A673 (cell line): Measurements from ENCODE around the gene IKBKE. TPM values are rescaled to one million over a fixed set of nuclear protein-coding genes. Genes with fewer than 3 reads are reported as not detected.

ENCODE experiments used
- BruUV-seq: library from RNA; stranded (reverse); fragments of 400-500 nt; replicated peaks from 2 replicates; lab custom pipeline; 2021; lab: Mats Ljungman, UMichigan
- CTCF ChIA-PET: fragments of 300-600 bp; sonication (Branson Sonifier 250); formaldehyde crosslinking; loops from one replicate; lab custom pipeline; 2022; ENCODE audit warnings: antibody characterized with exemption; lab: Charles Lee
- POLR2A ChIA-PET: fragments of 300-600 bp; sonication (Branson Sonifier 250); formaldehyde crosslinking; loops from one replicate; lab custom pipeline; 2022; ENCODE audit warnings: antibody characterized with exemption; ENCODE audit not compliant: low non-redundant PET; lab: Charles Lee
- DNase-seq: peaks from one replicate; pipeline ENCODE4 v3.0.0-alpha.2; 2015; ENCODE audit warnings: low spot score
- H3K27ac ChIP-seq: fragments of 200-600 bp; sonication (generic); 2 replicates; pipeline ENCODE4 v1.5.1; 2016; ENCODE audit warnings: mixed run types, low read depth, mild to moderate bottlenecking, mixed read lengths, antibody characterized with exemption, low read length; ENCODE audit not compliant: poor library complexity, severe bottlenecking
- H3K27me3 ChIP-seq: fragments of 200-600 bp; sonication (generic); replicated peaks from 2 replicates; pipeline ENCODE4 v1.6.1; 2017; ENCODE audit warnings: mixed run types, low read depth, mild to moderate bottlenecking, mixed read lengths, antibody characterized with exemption, low read length; ENCODE audit not compliant: insufficient read depth, poor library complexity
- H3K36me3 ChIP-seq: fragments of 200-600 bp; sonication (generic); 2 replicates; pipeline ENCODE4 v1.6.1; 2016; ENCODE audit warnings: mixed run types, mild to moderate bottlenecking, mixed read lengths, antibody characterized with exemption, low read length; ENCODE audit not compliant: insufficient read depth, poor library complexity, severe bottlenecking
- H3K4me1 ChIP-seq: fragments of 200-600 bp; sonication (generic); 2 replicates; pipeline ENCODE4 v1.6.1; 2017; ENCODE audit warnings: mixed run types, mild to moderate bottlenecking, mixed read lengths, antibody characterized with exemption, low read length; ENCODE audit not compliant: insufficient read depth, poor library complexity, severe bottlenecking
- H3K4me3 ChIP-seq: fragments of 200-600 bp; sonication (generic); 2 replicates; pipeline ENCODE4 v1.5.1; 2016; ENCODE audit warnings: low read depth, mixed run types, mild to moderate bottlenecking, mixed read lengths, low read length; ENCODE audit not compliant: poor library complexity, severe bottlenecking
- H3K9me3 ChIP-seq: fragments of 200-600 bp; sonication (generic); 2 replicates; pipeline ENCODE4 v1.6.1; 2016; ENCODE audit warnings: mixed run types, low read depth, mild to moderate bottlenecking, mixed read lengths, antibody characterized with exemption, low read length; ENCODE audit not compliant: poor library complexity, severe bottlenecking
- CTCF ChIP-seq: fragments of 300-800, 200-600 bp; sonication (generic); conservative IDR thresholded peaks from 2 replicates; pipeline ENCODE4 v1.5.1; 2017; ENCODE audit warnings: low read depth, mild to moderate bottlenecking, antibody characterized with exemption, low read length, moderate library complexity, mixed read lengths
- EZH2 ChIP-seq: fragments of 200-600 bp; sonication (generic); IDR thresholded peaks from 2 replicates; pipeline ENCODE4 v1.6.1; 2017; ENCODE audit warnings: borderline replicate concordance, low read depth, mild to moderate bottlenecking, mixed read lengths, antibody characterized with exemption, low read length; ENCODE audit not compliant: poor library complexity, severe bottlenecking
- intact Hi-C: fragments of 100-400 bp; cut with micrococcal nuclease; formaldehyde crosslinking; loops from one replicate; pipeline ENCODE4 v1.10.0; 2022; ENCODE audit not compliant: unreplicated experiment
- total RNA-seq: library from RNA; stranded (reverse); gene quantifications from 2 replicates; pipeline ENCODE4 v1.2.3, GENCODE V29; 2021

The IKBKE gene
- total RNA-seq, 1 experiment from 2014 or later = 2.9 TPM

GRCh38 chr1:206435445-206435844 lies 34.8 kb upstream of the IKBKE start:
- Histone ChIP-seq H3K27me3 (no peaks in the 10 kb centered on the region), H3K27ac (no peak overlapping the region), H3K4me3 (no peak overlapping the region), H3K36me3 (peaks cover 14% of the 10 kb centered on the region), H3K4me1 (no peaks in the 10 kb centered on the region), H3K9me3 (no peaks in the 10 kb centered on the region)
- no TSS peak for BruUV-seq
- intact Hi-C loops = no loop called here
- no peak for TF ChIP-seq EZH2
- TF ChIP-seq CTCF = no peak
- DNase-seq = no peak
- POLR2A ChIA-PET = no interaction called here
- CTCF ChIA-PET = no interaction called here

- no peak for DNase-seq
- no peak overlapping the region for H3K27ac ChIP-seq
- H3K4me1 ChIP-seq = no peaks in the 10 kb centered on the region
- ChIA-PET POLR2A (no interaction called here), CTCF (no interaction called here)
- BruUV-seq = no TSS peak
- no peaks in the 10 kb centered on the region for H3K27me3 ChIP-seq
- peaks cover 19% of the 10 kb centered on the region for H3K36me3 ChIP-seq
- TF ChIP-seq CTCF = no peak
- H3K9me3 ChIP-seq = no peaks in the 10 kb centered on the region
- intact Hi-C loops = no loop called here
- H3K4me3 ChIP-seq = no peak overlapping the region
These were observed 31.7 kb upstream of the IKBKE start for GRCh38 chr1:206438554-206438953.

- intact Hi-C loops = no loop called here
- CTCF ChIA-PET = no interaction called here
- no peaks in the 10 kb centered on the region for H3K4me1 ChIP-seq
These were observed 31.1 kb upstream of the IKBKE start for GRCh38 chr1:206439205-206439604.

More at GRCh38 chr1:206439205-206439604, 31.1 kb upstream of the IKBKE start:
- no peaks in the 10 kb centered on the region for H3K9me3 ChIP-seq
- no TSS peak for BruUV-seq
- DNase-seq = no peak
- H3K27ac ChIP-seq = no peak overlapping the region
- no peak overlapping the region for H3K4me3 ChIP-seq
- TF ChIP-seq CTCF (no peak), EZH2 (no peak)
- H3K36me3 ChIP-seq = peaks cover 19% of the 10 kb centered on the region
- POLR2A ChIA-PET = no interaction called here
- H3K27me3 ChIP-seq = no peaks in the 10 kb centered on the region
